ENCODE data around the gene ZSWIM6.

Gene ZSWIM6

DNA sequence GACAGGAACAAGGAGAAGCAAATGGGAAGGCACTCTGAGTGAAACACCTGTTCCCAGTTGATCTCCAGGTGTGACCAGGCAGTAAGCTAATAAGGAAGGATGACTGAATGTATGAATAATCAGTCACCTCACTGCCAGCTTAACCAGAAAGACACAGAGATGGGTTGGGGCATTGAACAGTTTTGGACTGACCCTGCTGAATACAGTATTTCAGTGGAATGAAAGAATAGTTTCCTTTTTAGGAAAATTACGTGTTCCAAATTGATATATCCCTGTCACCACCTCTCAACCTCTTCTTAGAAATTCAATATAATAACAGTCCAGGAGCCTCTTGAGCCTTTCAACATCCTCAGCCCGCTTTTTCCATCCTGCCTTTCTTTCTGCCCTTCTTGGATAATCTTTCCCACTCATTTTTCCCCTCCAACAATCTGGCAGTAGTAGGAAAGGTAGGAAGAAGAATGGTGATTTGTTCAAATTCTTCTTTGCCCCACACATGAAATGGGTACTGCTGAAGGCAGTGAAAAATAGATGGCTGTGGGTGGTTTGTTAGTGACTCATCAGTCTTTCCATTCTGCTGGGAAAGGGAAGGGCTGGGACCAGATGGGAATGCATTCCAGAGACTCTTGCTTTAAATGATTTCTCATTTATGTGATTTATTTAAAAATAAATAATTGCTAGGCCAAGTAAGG, 117.9 kb downstream of the ZSWIM6 start:
- no peak for DNase-seq

DNA sequence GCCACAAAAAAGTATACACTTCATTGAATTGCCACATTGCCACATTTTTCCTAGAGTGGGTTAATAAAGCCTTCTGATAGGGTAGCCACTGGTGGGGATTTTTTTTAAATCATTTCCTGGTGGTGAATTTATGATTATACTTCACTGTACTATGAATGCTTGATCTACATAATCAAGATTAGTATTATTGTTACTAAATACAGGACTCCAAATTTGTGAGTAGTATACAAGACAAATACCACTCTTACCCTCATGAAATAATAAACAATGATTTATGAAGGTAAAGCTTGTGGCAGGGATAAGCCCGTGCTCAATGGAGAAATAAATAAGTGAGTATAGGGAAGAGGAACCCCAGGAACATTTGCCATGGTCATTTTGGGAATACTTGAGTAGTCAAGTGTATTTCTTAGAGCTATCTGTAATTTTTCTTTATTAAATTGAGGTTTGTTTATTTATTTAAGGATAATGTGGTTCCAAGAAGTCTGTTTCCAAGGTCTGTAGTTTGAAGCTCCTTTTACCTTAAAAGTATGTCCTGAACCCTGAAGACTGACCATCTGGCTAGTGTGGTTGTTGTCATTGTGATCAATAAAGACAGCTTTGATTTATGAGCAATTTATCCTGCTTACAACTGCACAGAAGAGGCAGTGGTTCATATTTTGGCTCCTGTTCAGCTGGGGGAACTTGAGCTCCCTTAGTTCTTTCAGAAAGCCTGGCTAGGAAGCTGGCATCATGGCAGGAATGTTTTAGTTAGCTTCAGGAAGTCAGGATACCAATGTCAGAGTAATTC, 118.6 kb downstream of the ZSWIM6 start:
- DNase-seq, result no peak

DNA sequence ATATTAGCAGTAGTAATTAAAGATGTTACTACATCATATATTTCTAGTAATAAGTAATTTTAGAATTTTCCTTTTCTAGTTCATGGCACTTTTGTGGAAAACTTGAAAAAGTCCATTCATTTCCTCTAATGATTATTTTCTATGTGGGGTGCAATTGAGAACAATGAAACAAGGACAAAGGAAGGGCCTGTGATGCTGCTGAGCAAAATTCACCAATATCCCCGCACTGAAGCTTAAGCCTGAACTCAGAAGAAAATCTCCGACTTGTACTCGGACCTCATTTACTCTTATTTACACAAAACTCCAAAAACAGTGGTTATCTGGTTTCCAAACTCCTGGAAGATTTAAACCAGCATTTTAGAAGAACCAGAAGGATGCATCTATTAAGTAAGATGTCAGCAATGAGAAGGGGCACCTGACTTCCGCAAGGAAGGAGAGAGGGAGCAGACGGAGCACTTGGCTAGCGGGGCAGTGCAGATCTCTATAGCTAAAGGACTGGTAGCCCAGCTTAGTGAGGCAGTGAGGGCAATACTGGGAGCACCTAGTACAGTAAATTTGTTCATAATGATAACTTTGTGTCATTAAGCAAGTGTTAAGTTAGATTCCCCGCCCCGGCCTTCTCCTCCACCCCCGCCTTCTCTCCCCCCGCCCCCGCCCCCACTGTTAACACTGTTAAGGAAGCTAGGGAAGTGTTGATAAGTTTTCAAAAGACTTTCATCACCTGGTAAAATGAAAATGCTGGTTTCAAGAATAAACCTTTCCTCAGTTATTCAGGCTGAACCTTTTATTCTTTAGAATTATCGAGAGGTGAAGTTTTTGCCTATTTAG, 123.3 kb downstream of the ZSWIM6 start:
- DNase-seq, result no peak

DNA sequence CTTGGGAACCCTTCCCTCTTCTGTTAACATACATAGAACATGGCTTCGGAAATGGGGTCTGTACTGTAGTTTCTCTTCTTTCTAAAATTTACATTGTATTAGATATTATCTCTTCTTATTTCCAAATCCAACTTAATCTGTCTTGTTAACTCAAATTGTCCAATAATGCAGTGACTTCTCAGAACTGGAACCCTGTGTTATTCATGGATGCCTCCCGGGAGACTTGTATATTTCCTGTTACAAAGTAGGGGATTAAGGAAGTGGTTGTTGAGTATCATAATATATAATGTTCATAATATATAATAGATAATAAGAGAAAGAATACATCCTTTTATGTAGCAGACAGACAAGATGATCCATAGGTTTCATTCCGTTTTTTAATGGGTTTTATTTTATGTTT, 128.4 kb downstream of the ZSWIM6 start:
- DNase-seq, result no peak

DNA sequence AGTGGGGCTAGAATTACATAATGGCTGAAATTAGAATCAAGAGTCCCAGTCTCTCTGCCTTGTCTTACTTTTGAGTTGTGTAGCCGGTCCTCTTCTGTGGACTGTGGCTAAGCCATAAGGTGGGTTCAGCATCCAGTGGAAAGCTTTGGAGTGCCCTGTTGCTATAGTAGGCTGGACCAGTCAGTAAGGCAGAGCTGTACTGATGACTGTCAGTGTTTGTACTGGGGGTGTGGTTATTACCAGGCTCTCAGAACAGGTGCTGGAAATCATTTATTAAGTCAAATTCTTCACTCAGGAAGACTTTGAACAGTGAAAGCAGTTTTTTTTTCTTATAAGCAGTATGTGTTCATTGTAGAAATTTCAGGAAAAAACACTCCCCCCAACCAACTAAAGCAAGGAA, 129.4 kb downstream of the ZSWIM6 start:
- DNase-seq, result no peak

DNA sequence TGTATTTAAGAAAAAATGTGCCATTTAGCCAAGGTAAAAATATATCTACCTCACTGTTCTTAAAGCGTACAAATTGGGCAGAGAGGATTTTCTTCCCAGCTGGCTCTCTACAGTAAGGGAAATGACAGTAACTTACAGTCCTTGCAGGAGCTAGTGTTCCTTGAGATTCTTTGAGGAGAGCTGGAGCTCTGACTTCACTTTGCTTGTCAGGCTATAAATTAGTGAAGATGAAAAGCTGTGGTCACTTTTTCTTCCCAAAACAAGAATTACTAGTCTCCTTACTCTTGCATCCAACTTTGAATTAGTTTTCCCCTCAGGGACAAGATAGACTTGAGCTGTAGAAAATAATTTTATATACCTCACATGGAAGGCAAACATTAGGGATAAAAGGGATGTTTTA, 129.9 kb downstream of the ZSWIM6 start:
- DNase-seq, result no peak

DNA sequence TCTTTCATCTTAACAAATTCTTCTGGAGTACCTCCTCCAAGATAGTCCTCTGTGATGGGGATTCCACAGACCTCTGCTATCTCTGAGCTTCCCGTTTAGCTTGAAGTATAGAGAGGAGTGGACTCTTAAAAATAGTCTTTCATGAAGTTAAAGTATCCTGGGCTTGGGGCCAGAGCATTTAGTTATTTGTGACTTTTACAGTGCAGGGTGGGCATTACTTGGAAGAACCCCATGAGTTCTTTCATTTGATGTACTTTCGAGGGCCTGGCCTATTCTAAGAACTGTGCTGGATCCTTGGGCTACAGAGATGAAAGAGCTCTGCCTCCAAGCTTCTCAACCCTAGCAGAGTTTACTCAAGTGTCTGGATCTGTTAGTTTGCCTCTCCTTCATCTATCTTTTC, 131.5 kb downstream of the ZSWIM6 start:
- no peak for DNase-seq

DNA sequence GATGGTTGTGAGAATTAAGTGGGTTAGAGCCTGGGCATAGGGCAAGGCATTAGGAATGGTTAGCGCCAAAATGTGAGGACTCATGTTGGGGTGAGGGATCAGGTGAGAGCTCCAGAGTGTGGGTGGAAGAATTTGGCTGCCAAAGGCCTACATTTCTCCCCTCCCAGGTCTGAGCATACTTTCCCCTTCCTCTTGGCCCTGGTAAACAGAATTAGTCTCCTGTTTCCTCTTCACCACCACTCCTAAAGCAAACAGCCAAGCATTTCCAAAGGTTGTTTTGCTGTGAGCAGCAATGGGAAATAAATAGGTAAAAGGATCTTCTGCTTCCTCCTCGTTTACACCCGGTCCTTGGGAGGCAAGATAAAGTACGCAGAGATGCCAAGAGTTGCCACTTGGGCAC, 132.5 kb downstream of the ZSWIM6 start:
- no peak for DNase-seq

DNA sequence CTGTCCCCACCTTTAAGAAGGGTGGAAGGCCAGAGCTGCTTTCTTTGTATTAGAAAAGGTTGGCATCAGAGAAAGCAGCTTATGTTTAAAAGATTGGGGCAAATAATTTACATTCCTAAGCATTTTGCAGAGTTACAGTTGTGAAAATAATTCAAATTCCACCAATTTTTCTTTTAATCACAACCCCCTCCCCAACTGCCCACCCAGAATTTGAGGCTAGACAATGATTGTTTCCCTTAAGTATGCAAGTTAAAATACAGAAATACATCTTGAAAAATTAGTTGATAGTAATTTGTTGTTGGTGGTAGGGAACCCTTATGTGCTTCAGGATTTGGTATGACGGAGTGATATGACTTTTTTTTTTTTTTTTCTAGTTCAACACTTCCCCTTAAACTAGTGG, 133.0 kb downstream of the ZSWIM6 start:
- no peak for DNase-seq

DNA sequence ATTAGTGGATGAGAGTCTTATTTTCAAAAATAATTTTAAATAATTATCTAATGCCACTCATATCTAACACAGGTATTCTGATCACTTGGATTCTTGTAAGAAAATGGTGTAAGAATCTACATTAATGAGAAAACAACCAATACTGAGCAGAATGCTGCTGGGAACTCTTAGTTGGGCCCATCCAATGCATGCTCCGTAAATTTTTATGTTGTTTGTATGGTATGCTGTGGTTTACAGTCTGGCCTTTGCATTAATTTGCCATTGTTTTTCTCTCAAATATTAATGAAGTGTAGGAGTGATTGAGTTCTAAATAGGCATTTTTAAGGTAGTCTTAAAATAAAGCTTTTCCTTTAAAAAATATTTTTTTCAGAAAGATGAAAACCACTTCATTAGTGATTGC, 133.4 kb downstream of the ZSWIM6 start:
- no peak for DNase-seq

DNA sequence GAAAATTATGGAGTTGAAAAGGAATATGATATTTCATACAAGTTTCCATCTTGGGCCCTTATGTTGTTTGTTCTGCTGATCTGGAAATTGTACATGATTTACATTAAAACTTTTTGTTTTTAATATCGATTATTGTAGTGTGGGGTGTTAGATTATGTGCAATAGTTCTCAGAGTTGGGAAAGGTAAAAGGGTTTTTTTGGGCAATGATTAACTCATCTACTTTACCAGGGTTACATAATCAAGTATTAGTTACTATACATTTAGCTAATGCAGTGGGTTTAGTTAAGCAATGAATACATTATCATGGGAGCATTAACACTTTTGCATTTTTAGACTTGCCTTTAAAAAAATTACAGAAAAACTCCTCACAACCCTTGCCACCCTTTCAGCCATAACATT, 134.0 kb downstream of the ZSWIM6 start:
- DNase-seq, result no peak

DNA sequence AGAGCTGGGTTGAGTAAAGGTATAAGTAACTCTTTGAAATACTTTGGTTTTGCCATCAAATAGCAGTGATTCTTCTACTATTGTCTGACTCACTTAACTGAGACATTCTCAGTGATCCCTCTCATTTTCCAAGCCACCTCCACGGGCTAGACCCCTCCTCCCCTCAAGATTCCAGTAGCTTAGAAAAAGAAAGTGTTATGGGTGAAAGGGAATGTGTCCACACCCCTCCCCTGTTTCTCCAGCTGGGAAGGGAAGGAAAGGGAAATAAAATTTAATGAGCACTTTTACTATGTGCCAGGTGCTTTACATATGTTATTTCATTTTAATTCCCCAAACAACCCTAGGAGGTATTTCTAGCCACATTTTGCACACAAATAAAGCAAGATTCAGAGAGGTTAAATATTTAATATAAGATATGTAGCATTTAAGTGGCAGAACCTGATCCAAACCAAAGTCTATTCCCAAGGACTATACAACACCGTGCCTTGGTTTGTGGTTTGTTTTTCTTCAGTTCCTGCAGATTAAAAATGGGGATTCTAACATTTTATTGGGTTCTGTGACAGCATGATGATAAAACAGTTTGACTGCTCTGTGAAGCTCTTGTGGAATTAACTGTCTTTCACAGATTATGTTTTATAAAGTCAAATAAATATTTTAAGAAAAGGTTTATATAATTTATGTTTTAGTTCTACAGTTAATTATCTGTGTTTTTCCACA, 135.9 kb downstream of the ZSWIM6 start:
- no peak for DNase-seq

DNA sequence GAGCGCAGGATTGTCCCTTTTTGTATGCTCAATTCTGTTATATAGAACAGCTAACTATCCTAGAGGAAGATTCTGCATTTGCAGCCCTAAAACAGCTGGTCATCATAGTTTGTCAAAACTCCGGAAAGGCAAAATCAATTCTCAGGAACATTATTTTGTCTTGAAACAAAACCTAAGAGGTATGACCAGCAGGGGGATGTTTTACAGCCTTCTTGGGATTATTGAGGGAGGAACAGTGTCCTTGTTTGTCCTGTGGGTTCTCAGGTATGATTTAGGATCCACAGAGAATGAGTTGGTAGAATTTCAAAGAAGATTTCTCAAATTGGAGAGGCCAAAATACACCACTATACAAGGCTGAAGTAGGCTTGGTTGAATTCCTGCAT, 136.4 kb downstream of the ZSWIM6 start:
- no peak for DNase-seq

DNA sequence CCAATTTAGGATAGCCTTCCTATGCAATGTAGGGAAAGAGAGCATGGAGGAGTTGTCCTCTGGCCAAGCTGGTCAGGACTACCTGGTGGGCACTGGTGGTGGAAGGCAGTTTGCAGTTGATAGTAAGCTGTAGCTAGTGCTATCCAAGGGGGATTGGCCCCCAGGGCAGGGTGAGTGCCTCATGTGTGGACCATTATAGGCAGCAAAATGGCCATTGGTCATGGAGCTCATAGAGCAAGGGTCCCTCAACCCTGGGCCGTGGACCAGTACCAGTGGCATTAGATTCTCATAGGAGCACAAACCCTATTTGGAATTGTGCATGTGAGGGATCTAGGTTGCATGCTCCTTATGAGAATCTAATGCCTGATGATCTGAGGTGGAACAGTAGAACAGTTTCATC, 139.3 kb downstream of the ZSWIM6 start:
- no peak for DNase-seq

DNA sequence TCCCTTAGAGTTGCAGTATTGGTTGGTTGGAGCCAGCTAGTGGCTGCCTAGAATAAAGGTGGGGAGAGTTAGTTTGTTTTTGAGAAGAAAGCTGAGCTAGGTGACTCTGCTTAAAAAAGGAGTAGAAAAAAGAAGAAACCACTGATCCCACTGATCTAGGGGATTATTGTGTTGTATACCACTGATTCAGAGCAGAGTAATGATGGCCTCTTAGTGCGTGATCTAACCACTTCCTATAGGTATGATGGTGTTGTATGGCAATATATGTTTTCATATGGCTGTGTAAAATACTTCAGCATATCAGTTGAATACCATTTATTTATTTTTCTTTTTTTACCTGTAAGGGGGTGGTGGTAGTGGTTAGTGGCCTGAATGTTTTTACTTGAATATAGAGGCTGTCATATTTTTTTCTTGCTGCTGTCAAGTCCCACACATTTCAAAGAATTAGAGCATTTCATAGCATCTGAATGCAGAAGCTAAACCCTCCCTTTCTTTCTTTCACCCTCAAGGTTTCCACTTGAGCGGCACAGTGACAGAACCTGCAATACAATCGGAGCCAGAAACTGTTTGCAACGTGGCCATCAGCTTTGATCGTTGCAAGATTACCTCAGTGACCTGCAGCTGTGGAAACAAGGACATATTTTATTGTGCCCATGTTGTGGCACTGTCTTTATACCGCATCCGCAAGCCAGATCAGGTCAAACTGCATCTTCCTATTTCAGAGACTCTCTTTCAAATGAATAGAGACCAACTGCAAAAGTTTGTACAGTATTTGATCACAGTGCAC, 140.3 kb downstream of the ZSWIM6 start:
- DNase-seq, result no peak

DNA sequence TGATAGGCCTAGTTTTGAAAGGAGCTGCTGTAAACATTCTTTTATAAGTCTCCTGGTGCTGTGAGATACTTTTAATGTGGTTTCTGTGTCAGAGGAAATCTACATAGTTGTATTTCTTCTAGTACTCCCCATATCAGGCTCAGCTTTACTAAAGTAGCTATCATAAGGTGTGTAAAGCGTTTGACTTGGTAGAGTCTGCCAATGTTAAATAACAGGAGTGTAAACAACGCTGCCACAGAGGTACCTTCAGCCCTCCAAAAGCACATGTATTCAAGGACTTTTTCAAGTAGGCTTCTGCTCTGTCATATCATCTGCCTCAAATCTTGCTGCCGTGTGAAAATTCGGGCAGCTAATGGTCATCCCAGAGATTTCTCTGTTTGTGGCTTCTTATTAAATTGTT, 142.7 kb downstream of the ZSWIM6 start:
- DNase-seq, result no peak

DNA sequence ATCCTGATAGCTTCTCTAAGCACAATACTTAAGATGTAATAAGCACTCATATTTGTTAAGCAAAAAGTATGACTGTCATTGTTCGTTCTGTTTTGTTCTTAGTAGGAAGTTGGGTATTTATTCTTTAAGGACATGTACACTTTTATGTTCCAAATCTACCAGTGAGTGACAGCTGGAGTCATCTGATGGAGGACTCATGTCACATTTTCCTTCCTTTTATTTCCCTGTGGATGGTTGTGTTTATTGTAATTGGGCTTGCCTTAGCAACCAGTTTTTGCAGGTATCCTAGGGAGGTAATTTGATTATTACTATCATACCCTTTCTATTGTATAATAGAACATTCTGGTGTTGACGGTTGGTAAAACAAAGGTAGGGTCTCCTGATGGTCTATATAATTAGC, 145.7 kb downstream of the ZSWIM6 start:
- no peak for DNase-seq

DNA sequence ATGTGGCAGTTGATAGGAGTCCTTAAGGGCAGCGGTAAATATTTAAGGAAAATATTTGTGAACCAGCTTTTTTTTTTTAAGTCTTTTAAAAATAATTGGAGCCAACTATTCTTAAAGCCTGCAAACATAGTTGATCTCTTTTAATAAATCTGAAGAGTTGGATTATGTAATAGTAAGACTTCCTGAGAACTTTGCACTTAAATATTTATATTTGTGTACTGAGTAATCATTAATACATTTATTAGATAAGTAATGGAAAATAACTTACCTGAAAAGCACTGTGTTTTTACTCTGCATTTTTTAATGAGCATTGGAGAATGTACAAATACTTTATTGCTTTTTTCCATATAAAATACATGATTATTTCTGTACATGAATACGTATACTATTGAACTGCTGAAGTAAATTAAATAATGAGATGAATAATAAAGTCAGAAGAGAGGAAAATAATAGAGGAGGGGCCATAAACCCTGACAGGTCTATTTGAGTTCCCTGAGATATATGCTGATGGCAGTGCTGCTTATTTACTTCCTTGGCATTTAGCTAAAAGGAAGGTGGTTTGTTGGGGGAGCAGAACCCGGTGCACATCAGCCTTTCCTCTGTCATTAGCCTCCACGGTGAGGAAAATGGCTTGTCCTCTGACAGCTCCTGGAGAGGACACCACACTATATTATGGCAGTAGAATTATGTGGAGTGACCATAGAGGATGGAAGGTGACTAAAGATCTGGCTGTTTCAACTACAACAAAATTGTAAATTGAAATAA, 148.0 kb downstream of the ZSWIM6 start:
- no peak for DNase-seq

DNA sequence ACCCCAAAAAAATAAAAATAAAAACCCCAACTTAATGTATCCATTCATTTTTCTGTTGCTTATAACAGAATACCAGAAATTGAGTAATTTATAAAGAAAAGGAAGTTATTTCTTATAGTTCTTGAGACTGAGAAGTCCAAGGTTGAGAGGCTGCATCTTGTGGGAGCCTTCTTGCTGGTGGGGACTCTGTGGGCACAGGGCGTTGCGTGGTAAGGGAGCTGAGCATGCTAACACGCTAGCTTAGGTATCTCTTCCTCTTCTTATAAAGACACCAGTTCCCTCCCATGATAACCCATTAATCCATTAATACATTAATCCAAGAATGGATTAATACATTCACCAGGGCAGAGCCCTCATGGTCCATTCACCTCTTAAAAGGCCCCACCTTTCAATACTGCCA, 150.9 kb downstream of the ZSWIM6 start:
- no peak for DNase-seq

DNA sequence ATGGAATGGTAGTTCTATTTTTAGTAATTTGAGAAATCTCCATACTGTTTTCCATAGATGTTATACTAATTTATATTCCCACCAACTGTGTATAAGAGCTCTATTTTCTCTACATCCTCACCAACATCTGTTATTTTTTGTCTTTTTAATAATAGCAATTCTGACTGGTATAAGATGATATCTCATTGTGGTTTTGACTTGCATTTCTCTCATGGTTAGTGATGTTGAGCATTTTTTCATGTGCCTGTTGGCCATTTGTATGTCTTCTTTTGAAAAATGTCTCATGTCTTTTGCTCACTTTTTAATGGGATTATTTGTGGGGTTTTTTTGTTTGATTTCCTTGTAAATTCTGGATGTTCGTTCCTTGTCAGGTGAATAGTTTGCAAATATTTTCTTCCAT, 154.4 kb downstream of the ZSWIM6 start:
- DNase-seq, result no peak

DNA sequence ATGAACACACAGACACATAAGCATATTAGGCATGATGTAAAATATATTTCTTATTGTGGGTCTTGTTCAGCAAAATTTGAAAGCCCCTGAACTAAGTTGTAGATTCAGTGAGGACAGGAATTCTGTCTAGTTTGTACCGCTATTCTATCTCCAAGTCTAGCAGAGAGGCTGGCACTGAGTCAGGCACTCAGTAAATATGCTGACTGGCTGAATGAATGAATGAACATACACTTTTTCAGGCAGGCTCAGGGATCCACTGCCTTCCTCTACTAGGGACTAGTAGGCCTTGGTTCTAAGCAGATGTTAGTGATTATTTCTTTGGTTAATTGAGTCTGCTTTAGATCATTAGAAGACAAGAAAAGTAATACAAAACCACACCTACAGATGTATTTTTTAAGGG, 157.5 kb downstream of the ZSWIM6 start:
- no peak for DNase-seq

DNA sequence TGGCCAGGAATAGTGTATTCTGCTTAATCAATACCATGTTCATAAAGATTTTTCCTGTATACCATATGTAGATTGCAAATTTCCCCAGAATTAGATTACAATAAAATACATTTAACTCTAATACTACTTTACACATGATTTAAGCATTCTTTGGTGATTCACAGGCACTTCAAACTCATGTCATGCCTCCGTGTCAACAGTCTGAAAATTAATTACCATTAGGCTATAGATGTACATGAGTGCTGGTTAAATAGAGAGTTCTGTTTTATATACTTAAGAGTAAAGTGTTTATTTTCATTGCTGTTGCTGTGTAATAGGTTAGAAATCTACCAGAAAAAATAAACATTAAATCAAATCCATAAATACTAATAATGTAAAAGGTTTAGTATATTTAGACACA, 159.8 kb downstream of the ZSWIM6 start:
- DNase-seq, result no peak
